Motor neuron (in vitro differentiated cells): ENCODE results near the gene KIF18A. TPM values are rescaled to one million over a fixed set of nuclear protein-coding genes. Genes with fewer than 3 reads are reported as not detected.
A peak's percentile ranks its signal among the peaks of the same experiment; 100 is the strongest.
"Not testable (repeated sequence)": the region's sequence is repeated elsewhere in the genome, so short reads cannot be mapped to it uniquely, and the experiment has no call there.

Source experiments
- ATAC-seq, 8 experiments: fragments of 200-7000 bp; cut with Tn5 transposase; replicated peaks in 6 of 8; 2 replicates each; pipeline ENCODE4 v1.8.0; 2021; ENCODE audit warnings: mild to moderate bottlenecking in 8 of 8, moderate library complexity in 8 of 8
- H3K27ac ChIP-seq, 2 donors: fragments of 250-450 bp; sonication (Bioruptor Pico); 2 replicates each; pipeline ENCODE4 v1.9.0; 2021; ENCODE audit warnings: antibody characterized with exemption in 2 of 2, mild to moderate bottlenecking in 2 of 2, moderate library complexity in 1 of 2
- H3K4me1 ChIP-seq, 2 donors: fragments of 250-450 bp; sonication (Bioruptor Pico); replicated peaks in 1 of 2; 2 replicates each; pipeline ENCODE4 v1.6.1; 2021; ENCODE audit warnings: antibody characterized with exemption in 2 of 2, mild to moderate bottlenecking in 2 of 2, moderate library complexity in 1 of 2
- H3K4me3 ChIP-seq, 5 donors: fragments of 250-450 bp; sonication (Bioruptor Pico); 2 replicates each; pipeline ENCODE4 v1.9.0; 2021; ENCODE audit warnings: antibody characterized with exemption in 5 of 5, mild to moderate bottlenecking in 5 of 5, moderate library complexity in 4 of 5
- WGBS, 10 experiments: fragments of 450-650 bp; shearing (Covaris generic); methylation state at CpG; one replicate each; pipeline ENCODE4 v1.0.0; 2022; 5-methylcytosine and 5-hydroxymethylcytosine counted together
- in situ Hi-C, 9 experiments: fragments of 400-800 bp; cut with MboI; loops; one replicate each; pipeline ENCODE4 v1.15.0; 2021; ENCODE audit warnings: low sequenced_read_pairs in 9 of 9, low pct_unique_long_range_greater_than_20kb in 2 of 9; ENCODE audit not compliant: unreplicated experiment in 9 of 9
- total RNA-seq, 8 experiments: library from RNA; unstranded; fragments of 300-600 nt; gene quantifications; 2 replicates each; pipeline versions ENCODE4 v1.2.3 to v1.2.4, GENCODE V29; 2022

Gene KIF18A
- total RNA-seq, 8 experiments from 2014 or later = 0.86 to 17.8 (median 2.4) TPM

- Histone ChIP-seq H3K27ac (no peak overlapping the region), H3K4me1 (peaks cover under 1 to 16% of the 10 kb centered on the region in 2 donors), H3K4me3 (no peak overlapping the region)
- in situ Hi-C loops = no loop called here
- WGBS, 10 experiments = 73 to 100% (median 88%) methylated on average over 1 of the region's 1 CpG; no CpG with 5 or more reads in 1 of the 10 experiments
- no peak for ATAC-seq
Observed at GRCh38 chr11:28104425-28104824, 3.5 kb downstream of the KIF18A start.

- 83 to 100% (median 91%) methylated on average over 1 to 4 of the region's 4 CpGs for WGBS, 10 experiments
- H3K4me3 ChIP-seq, ATAC-seq, in situ Hi-C loops, H3K27ac ChIP-seq: not testable (repeated sequence)
- peaks cover 0 to 13% of the 10 kb centered on the region in 2 donors for H3K4me1 ChIP-seq
Observed at GRCh38 chr11:28102300-28102699, 5.7 kb downstream of the KIF18A start.

DNA sequence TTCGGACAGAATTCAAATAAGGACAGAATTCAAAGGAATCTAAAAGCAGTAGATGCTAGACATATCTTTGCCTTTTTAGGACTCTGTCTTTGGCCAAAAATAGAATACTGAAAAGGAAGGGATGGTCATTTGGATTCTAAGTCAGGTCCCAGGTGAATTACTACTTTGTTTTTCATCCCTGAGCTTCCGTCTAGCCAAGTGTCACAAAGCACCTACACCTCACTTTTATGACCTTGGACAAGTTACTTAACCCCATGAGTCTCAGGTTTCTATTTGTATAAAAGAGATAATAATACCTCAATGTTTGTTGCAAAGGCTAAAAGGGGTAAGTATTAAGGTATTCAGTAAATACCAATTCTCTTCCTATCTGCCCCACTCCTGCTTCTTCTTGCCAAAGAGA, 7.3 kb downstream of the KIF18A start:
- 84 to 100% (median 93%) methylated on average over 1 to 2 of the region's 2 CpGs; no CpG with 5 or more reads in 3 of the 10 experiments for WGBS, 10 experiments
- ATAC-seq = no peak
- Histone ChIP-seq H3K4me3 (no peak overlapping the region), H3K27ac (no peak overlapping the region), H3K4me1 (peaks cover 0 to 10% of the 10 kb centered on the region in 2 donors)
- in situ Hi-C loops = no loop called here

DNA sequence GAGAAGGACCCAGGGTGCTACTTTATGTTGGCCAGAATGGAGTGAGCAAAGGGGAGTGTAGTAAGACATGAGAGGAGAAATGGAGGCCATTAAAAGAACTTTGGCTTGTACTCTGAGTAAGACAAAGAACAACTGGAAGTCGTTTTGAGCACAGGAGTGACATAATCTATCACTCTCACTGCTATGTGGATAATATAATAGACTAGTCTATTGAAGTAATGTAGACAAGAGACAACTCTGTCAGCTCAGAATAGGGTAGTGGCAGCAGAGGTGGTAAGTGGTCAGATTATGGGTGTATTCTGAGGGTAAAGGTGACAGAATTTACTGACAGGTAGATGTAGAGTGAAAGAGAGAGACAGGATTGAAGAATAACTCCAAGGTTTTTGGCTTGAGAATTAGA, 8.2 kb downstream of the KIF18A start:
- H3K27ac ChIP-seq = no peak overlapping the region
- no peak overlapping the region for H3K4me3 ChIP-seq
- 17 to 78% (median 67%) methylated on average over 1 of the region's 1 CpG; no CpG with 5 or more reads in 5 of the 10 experiments for WGBS, 10 experiments
- H3K4me1 ChIP-seq = peaks cover 0 to 7% of the 10 kb centered on the region in 2 donors
- in situ Hi-C loops = no loop called here
- ATAC-seq = no peak

GRCh38 chr11:28098257-28098656, 9.7 kb downstream of the KIF18A start:
- WGBS, 10 experiments = 80 to 100% (median 94%) methylated on average over 1 of the region's 1 CpG; no CpG with 5 or more reads in 6 of the 10 experiments
- Histone ChIP-seq H3K4me3 (no peak overlapping the region), H3K4me1 (peaks cover 3 to 4% of the 10 kb centered on the region in 2 donors), H3K27ac (no peak overlapping the region)
- peak in 1 of 8 experiments; percentile 14 for ATAC-seq
- in situ Hi-C loops = no loop called here

DNA sequence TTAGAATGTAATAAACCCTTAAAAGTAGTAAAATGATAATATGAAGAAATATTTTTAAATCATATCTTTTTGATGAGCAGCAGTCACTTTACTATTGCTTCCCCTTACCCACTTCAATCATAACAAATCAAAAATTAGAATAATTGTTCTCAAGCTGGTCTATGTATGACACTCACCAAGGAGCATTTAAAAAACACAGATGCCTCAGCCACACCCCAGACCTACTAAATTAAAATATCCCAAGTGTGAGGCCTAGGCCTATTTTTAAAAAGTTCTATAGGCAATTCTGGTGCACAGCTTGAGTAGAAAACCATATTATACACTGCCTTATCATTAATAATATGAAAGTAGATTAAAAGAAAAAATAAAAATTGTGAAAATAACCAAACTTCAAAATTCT, 15.2 kb downstream of the KIF18A start:
- no peak overlapping the region for H3K4me3 ChIP-seq
- H3K4me1 ChIP-seq = peaks cover 3 to 7% of the 10 kb centered on the region in 2 donors
- in situ Hi-C loops = no loop called here
- H3K27ac ChIP-seq = no peak overlapping the region
- ATAC-seq = peak in 1 of 8 experiments; percentile 27

GRCh38 chr11:28090052-28090749, 17.8 kb downstream of the KIF18A start:
- Histone ChIP-seq H3K4me3 (no peak overlapping the region), H3K4me1 (peaks cover 3 to 7% of the 10 kb centered on the region in 2 donors), H3K27ac (no peak overlapping the region)
- ATAC-seq = no peak
- in situ Hi-C loops = no loop called here
- 67 to 100% (median 94%) methylated on average over 1 to 2 of the region's 2 CpGs for WGBS, 10 experiments

DNA sequence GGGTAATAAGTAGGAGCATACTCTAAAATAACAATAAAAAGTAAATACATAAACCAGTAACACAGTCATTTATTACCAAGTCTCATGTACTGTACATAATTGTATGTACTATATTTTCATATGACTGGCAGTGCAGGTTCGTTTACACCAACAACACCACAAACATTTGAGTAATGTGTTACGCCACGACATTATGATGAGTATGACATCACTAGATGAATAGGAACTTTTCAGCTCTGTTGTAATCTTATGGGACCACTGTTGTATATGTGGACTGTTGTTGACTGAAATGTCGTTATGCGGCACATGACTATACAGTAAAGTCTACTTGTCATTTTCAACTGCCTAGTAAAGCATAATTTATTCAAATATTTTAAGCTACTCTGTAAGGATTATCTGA, 18.6 kb downstream of the KIF18A start:
- H3K27ac ChIP-seq = no peak overlapping the region
- H3K4me3 ChIP-seq = no peak overlapping the region
- H3K4me1 ChIP-seq = peaks cover 3 to 7% of the 10 kb centered on the region in 2 donors
- in situ Hi-C loops = no loop called here
- 63 to 100% (median 94%) methylated on average over 1 to 5 of the region's 5 CpGs for WGBS, 10 experiments
- no peak for ATAC-seq

GRCh38 chr11:28087693-28088092, 20.3 kb downstream of the KIF18A start:
- H3K4me1 ChIP-seq, ATAC-seq, H3K4me3 ChIP-seq, in situ Hi-C loops, H3K27ac ChIP-seq: not testable (repeated sequence)
- 19 to 100% (median 81%) methylated on average over 2 to 3 of the region's 3 CpGs; no CpG with 5 or more reads in 2 of the 10 experiments for WGBS, 10 experiments

- H3K27ac ChIP-seq, in situ Hi-C loops: not testable (repeated sequence)
- WGBS, 10 experiments = 100% methylated on average over 1 of the region's 1 CpG; no CpG with 5 or more reads in 7 of the 10 experiments
Observed at GRCh38 chr11:28087192-28087591, 20.8 kb downstream of the KIF18A start.

GRCh38 chr11:28086569-28086968, 21.4 kb downstream of the KIF18A start:
- Histone ChIP-seq H3K4me1 (no peaks in the 10 kb centered on the region), H3K4me3 (no peak overlapping the region), H3K27ac (no peak overlapping the region)
- no peak for ATAC-seq
- WGBS, 10 experiments = 11 to 100% (median 85%) methylated on average over 1 of the region's 1 CpG; no CpG with 5 or more reads in 1 of the 10 experiments
- in situ Hi-C loops = no loop called here

More at GRCh38 chr11:28087192-28087591, 20.8 kb downstream of the KIF18A start:
- ATAC-seq, H3K4me3 ChIP-seq, H3K4me1 ChIP-seq: not testable (repeated sequence)

GRCh38 chr11:28083118-28083517, 24.8 kb downstream of the KIF18A start:
- in situ Hi-C loops = no loop called here
- H3K4me3 ChIP-seq = no peak overlapping the region
- no peaks in the 10 kb centered on the region for H3K4me1 ChIP-seq
- H3K27ac ChIP-seq = no peak overlapping the region
- WGBS, 10 experiments = 95 to 100% (median 100%) methylated on average over 1 of the region's 1 CpG
- ATAC-seq = no peak

- H3K4me1 ChIP-seq = no peaks in the 10 kb centered on the region
- in situ Hi-C loops = no loop called here
- H3K27ac ChIP-seq = no peak overlapping the region
- ATAC-seq = no peak
- no peak overlapping the region for H3K4me3 ChIP-seq
- 80 to 100% (median 100%) methylated on average over 1 to 3 of the region's 3 CpGs; no CpG with 5 or more reads in 3 of the 10 experiments for WGBS, 10 experiments
Observed at GRCh38 chr11:28077521-28077920, 30.4 kb downstream of the KIF18A start.

GRCh38 chr11:28072321-28072720, 35.6 kb downstream of the KIF18A start:
- in situ Hi-C loops = no loop called here
- Histone ChIP-seq H3K4me1 (no peaks in the 10 kb centered on the region), H3K27ac (no peak overlapping the region), H3K4me3 (no peak overlapping the region)
- WGBS, 10 experiments = 20 to 100% (median 79%) methylated on average over 1 to 2 of the region's 2 CpGs; no CpG with 5 or more reads in 1 of the 10 experiments
- no peak for ATAC-seq
